NCI-H2227 treated with DMSO at 0.1 percent for 48 hours (cell line): Measurements from ENCODE around the gene ZNF92.
"Not testable (repeated sequence)": the region's sequence is repeated elsewhere in the genome, so short reads cannot be mapped to it uniquely, and the experiment has no call there.

ENCODE experiments used
- DNase-seq: peaks from one replicate; lab custom pipeline; 2025; lab: John Stamatoyannopoulos, UW

The ZNF92 gene

DNA sequence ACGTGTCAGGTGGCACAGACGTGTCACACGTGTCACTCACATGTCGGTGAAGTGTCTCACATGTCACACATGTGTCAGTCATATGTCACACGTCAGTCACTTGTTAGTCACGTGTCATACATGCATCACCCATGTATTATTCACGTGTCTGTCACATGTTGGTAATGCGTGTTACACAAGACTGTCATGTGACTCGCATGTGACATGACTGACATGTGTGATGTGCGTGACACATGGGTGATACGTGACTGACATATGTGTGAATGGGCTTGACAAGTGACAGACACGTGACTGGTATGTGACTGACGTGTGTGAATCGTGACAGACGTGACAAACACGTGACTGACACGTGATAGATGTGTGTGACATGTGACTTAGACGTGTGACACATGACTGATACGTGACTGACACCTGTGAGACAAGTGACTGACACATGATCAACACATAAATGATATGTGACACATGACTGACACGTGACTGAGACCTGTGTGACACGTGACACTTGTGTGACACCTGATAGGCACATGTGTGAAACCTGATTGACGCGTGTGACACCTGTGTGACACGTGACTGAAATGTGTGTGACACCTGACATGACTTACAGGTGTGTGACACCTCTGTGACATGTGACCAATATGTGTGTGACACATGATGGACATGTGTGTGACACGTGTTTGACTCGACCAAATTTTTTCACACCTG is 56.1 kb downstream of the ZNF92 start:
- DNase-seq, result no peak

DNA sequence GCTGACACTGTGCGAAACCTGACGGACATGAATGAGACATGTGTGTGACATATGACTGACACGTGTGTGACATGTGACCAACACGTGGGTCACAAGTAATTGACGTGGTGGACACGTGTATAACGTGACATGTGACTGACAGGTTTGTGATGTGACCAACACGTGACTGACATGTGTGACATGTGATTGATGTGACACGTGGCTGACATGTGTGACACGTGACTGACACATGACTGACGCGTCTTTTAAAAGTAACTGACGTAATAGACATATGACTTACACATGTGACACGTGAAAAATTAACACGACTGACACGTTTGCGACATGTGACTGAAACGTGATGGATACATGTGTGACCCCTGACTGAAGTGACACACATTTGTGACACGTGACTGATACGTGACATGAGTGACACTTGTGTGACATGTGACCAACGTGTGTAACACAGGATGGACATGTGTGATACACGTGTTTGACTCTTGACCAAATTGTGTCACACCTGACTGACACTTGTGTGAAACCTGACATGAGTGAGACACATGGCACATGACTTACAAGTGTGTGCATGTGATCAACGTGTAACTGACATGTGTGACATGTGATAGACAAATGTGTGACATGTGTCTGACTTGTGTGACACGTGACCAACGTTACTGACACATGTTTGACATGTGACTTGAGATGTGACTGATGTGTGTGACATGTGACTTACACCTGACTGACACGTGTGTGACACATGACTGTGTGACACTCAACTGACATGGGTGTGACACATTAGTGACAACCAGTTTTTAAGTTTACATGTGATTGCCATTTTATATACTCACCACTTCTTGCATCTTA is 56.9 kb downstream of the ZNF92 start:
- no peak for DNase-seq

DNA sequence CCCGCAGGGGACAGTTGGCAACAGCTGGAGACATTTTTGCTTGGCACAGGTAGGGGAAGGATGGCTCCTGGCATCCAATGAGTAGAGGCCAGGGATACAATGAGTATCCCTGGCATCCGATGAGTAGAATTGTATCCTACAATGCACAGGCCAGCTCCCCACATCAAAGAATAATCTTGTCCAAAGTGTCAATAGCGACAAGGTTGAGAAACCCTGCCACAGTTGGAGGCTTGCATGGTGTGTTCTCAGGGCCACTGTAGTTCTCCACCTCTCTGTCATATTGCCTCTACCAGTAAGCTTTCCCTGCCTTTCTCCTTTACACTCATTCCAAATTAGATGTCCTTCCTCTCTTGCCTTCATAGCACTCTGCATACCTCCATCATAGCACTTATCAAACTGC is 60.7 kb downstream of the ZNF92 start:
- no peak for DNase-seq

DNA sequence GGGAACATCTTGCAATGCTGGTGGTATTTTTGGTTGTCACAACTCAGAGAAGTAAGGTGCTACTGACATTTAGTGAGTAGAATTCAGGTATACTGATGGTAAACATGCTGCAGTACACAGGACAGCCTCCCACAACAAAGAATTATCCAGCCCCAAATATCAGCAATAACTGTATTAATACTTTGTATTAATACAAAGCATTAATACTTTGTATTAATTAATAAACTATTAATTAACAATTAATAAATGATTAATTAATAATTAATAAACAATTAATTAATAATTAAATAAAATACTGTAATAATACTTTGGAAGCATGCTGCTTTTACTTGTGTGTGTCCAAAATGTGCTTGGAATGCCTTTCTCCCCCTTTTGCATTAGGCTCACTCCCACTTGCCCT is 62.5 kb downstream of the ZNF92 start:
- no peak for DNase-seq

DNA sequence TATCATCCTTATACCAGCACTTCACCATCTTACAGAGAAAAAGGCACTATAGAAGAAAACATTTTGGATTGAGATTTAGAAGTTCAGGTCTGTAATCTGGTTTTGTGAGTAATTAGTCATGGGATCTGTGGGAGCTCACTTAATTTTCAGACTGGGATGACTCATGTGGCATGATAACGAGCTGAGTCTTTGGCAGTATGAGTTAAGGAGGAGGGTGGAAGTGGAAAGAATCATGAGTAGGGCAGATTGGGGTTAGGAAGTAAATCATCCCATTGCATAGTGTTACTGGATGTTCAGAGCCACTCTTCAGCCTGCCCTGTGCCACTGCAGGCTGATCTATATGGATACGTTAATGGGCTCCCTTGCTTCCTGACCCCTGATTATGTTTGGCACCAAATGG is 64.9 kb downstream of the ZNF92 start:
- DNase-seq, result no peak

DNA sequence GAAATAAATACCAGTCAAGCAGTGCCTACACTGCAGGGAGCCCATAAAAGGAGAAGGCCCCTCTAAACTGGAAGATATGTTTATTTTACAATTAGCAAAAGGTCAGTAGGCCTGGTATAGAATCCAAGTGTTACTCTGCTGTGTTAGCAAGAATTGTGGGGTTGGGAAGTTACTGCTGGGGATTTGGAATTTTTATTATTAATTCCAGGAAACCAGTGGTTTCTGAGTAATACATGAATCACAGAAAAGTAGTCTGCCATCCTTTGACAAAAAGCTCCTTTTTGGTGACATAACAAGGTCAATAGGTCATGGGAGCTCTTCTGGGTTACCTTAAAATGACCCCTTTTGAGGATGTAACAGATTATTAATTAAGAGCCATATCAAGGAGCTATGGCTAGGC is 67.4 kb downstream of the ZNF92 start:
- DNase-seq, result no peak

DNA sequence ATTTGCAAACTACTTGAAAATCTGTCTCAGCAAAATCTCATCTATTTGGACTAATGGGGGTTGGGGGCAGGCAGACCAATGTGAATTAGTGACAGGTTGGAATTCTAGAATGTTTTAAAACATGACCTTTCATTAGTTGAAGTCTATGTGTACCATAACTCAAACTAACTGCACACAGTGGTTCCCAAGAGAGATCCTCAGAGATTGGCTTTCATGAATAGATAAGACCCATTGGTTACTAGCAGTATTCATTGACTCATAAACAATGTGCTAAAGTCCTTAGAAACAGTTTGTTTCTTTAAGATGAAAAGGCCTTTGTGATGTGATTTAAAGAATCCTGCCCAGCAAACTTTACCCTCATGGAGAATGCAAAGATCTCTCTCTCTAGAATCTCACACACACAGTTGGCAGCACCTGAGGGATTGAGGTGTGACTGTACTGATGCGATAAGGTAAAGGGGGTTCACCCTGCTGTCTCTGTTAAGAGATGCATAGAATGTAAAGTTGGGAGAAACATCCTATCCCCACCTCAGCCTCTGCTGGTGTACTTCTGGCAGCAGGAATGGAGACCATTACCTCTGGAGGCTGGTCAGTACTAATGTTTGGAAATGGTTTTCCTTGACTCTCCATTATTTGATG is 70.7 kb downstream of the ZNF92 start:
- no peak for DNase-seq

DNA sequence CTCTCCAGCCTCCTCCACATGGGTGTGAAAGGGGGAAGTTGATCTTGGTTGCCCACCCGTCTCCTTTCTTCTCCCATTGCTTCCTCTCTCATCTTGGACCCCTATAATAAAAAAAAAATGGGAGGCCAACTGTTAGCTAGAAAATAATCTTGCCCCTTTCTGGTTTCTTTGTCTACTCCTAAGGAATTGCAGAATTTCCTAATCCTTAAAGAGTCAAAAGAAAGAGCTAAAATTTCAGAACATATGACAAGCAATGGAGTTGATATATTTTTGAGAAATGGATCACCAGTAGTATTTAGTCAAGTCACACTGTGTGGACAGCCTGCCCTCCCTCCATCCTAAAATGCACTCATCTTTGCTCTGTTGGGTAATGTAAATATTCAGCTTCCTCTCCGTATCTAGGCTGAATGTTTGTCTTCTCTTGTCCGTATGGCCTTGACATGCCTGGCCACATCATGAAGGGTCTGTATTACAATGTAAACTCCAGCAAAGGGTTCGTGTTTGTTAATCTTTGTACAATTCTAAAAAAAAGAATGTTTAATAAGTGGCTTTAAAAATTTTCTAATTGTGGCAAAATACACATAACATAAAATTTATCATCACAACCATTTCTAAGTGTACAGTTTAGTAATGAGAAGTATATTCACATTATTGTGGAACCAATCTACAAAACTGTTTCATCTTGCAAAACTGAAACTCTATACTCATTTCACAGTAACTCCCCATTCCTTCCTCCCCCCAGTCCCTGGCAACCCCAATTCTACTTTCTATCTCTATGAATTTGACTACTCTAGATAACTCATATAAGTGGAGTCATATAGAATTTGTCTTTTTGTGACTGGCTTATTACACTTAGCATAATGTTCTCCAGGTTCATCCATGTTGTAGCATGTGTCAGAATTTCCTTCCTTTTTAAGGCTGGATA is 71.5 kb downstream of the ZNF92 start:
- no peak for DNase-seq

DNA sequence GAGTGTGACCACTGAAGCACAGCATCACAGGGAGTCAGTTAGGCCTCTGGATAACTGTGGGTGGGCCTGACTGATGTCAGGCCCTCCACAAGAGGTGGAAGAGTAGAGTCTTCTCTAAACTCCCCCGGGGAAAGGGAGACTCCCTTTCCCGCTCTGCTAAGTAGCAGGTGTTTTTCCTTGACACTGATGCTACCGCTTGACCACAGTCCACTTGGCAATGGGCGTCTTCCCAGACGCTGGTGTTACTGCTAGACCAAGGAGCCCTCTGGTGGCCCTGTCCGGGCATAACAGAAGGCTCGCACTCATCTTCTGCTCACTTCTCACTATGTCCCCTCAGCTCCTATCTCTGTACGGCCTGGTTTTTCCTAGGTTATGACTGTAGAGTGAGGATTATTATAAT is 73.4 kb downstream of the ZNF92 start:
- not testable (repeated sequence) for DNase-seq

DNA sequence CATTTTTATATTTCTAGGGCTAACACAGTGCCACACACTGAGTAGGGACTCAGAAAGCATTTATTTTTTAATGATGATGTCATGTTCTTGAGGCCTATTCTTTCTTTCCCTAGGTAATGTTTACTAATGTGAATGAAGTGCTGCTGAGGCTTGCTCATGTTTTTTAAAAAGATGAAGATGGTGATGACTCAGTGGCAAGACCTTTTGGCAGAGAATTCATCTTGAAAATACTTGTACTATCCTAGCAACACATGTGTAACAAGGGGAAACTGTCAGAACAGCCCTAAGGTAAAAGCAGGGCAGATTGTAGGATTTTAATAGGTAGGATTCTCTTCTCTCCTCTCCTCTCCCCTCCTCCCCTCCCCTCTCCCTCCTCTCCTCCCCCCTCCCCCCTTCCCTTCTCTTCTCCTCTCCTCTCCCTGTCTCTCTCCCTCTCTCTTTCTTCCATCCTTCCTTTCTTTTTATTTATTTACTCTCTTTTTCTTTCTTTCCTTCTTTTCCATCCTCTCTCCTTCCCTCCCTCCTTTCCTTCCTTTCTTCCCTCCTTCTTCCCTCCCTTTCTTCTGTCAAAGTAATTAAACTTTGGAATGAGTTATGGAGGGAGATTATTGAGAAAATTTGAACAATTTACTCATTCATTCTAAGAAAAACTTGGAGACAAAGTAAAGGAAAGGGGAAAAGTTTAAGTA is 75.3 kb downstream of the ZNF92 start:
- DNase-seq, result no peak

DNA sequence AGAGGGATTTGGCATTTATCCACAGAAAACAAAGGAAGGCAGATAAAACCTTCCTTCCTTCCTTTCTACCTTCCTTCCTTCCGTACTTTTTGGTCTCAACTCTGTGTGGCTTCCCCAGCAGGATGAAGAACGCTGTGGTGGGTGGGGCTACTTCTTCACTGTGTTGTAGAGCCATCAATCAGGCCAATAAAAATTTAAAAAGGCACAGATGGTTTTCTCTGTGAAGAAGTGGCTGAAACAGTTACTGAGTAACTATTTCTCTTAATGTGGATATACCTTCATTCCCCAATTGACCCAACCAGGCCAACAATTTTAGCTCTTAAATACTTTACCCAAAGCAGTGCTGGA is 75.8 kb downstream of the ZNF92 start:
- DNase-seq, result no peak
